ENCODE results near the gene EEF1G. TPM values are rescaled to one million over a fixed set of nuclear protein-coding genes. Genes with fewer than 3 reads are reported as not detected.

Gene EEF1G
- total RNA-seq, 2 donors from 2014 or later = 898 to 1,016 TPM

DNA sequence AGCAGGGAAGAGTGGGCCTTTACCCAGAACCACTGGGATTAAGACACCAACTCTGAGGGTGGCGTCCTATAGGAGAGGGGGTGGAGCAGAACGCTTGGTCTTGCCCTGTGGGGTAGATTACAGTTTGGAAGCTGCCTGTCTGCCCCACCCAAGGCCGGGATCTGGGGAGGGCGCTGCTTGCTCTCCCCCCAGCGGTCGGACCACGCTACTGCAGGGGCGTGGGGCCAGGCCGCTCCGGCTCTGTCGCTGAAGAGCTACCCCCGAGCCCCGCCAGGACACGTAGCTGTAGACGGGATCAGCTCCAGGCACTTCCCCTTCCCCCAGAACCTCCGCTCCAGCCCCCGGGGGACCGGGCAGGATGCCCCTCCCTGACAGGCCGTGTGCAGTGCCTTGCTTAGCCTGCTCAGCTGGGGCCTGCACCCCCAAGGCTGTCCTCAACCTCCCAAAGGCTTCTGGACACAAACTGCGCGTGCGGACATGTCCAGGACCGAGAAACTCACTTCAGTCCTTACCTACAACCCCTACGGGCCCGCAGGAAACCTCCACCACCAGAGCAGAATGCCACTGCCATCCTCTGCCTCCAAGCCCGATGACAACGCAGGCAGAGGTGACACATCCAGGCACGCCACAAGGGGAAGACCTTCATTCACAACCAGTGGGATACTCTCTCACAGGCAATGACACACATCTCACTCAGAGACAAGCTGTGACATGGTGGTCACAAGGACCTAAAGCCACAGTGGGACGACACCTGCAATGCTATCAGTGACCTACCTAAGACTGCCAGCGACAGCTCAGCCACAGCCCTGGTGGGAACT, 30.7 kb downstream of the EEF1G start:
- peak; percentile 85 for DNase-seq (ENCODE audit: low spot score)
- peak overlapping the region; percentile 83 for H3K4me3 Mint-ChIP-seq
- peak overlapping the region; percentile 91 to 97 for H3K27ac Mint-ChIP-seq
- H3K36me3 Mint-ChIP-seq = no peaks in the 10 kb centered on the region
- peaks cover 68 to 69% of the 10 kb centered on the region in 2 donors for H3K4me1 Mint-ChIP-seq (ENCODE audit: low read depth in 2 of 2)
- ATAC-seq = peak; percentile 73 to 79
- no peaks in the 10 kb centered on the region for H3K9me3 Mint-ChIP-seq
- no peaks in the 10 kb centered on the region for H3K27me3 Mint-ChIP-seq

- H3K27ac Mint-ChIP-seq = peak overlapping the region; percentile 91 to 97
- no peak for DNase-seq (ENCODE audit: low spot score)
- H3K27me3 Mint-ChIP-seq = no peaks in the 10 kb centered on the region
- no peak for ATAC-seq
- no peaks in the 10 kb centered on the region for H3K36me3 Mint-ChIP-seq
- H3K4me3 Mint-ChIP-seq = peak overlapping the region; percentile 83
- peaks cover 62 to 63% of the 10 kb centered on the region in 2 donors for H3K4me1 Mint-ChIP-seq (ENCODE audit: low read depth in 2 of 2)
- no peaks in the 10 kb centered on the region for H3K9me3 Mint-ChIP-seq
These were observed 31.5 kb downstream of the EEF1G start for GRCh38 chr11:62542111-62542745.

DNA sequence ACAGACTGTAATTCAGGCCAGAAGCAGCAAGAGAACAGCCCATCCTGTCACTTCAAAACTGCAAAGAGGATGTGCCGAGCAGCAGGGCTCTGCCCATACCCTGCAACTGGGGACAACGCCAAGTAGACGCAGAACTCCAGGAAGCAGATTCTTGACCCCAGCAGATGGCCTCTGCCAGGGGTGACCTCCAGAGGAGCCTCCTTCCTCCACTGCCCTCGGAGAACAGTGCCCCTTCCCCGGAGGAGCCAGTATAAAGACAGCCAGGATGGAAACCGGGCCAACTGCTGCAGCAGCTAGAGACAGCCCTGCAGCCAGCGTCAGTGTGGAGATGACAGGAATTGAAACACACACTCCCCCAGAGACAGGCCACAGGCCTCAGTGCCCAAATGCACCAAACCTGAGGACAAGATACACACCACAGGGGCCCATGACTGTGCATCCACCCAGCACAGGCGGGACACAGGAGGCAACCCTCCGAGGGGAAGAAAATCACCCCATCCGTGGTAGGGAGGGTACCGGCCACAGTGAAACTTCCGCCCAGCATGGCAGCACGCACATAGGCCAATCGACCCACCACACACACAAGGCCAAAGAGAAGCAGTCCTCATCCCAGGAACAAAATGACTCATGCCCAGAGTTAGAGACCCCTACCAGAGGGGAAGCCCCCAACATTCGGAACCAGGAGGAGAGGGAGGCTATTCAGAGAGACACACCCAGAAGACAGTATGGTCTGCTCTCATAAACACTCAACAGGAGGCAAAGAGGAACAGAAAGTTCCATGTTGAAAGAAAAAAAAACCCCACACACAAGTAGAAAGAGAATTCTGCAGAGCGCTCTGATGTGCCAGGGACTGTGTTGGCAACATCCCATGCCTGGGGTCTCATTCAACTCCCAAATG, 32.6 kb downstream of the EEF1G start:
- H3K4me1 Mint-ChIP-seq (ENCODE audit: low read depth in 2 of 2) = peaks cover 65 to 67% of the 10 kb centered on the region in 2 donors
- H3K27me3 Mint-ChIP-seq = no peaks in the 10 kb centered on the region
- H3K27ac Mint-ChIP-seq = peak overlapping the region; percentile 91 to 97
- H3K4me3 Mint-ChIP-seq = peak overlapping the region; percentile 83
- DNase-seq (ENCODE audit: low spot score) (no peak), ATAC-seq (peak; percentile 43 to 74)
- H3K9me3 Mint-ChIP-seq = no peaks in the 10 kb centered on the region
- no peaks in the 10 kb centered on the region for H3K36me3 Mint-ChIP-seq

DNA sequence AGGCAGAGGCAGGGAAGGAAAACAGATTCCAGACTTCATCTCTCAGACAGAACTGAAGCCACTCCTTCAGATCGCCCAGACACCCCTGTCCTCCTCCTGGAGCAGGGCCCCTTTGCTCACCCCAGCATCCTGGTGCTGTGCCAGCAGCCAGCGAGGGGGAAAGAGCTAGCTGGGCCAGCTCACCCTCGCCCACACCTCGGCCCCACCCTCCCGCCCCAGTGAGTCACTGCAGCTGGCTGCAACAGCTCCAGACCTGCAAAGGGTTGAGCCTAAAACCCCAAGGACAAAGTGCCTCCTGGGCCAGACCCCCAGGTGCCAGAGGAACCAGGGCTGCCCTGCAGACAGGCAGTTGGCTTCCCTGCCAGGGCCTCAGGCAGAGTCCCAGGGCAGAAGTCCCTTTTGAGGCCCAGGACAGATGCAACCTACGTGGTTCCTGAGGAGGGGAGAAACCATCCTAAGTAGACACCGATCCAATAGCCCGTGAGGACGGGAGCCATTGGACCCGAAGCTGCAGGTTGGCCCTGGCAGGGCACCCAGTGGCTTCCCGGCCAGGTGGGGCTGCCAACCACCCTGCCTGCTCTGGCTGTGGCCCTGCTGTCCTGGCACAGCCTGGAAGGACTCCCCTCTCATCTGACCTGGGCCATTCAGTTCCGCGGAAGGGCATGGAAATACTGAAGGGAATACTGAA, 34.3 kb downstream of the EEF1G start:
- DNase-seq (ENCODE audit: low spot score) = no peak
- peak overlapping the region; percentile 70 to 91 for H3K27ac Mint-ChIP-seq
- ATAC-seq = peak; percentile 28 to 55
- H3K27me3 Mint-ChIP-seq = no peaks in the 10 kb centered on the region
- H3K4me1 Mint-ChIP-seq (ENCODE audit: low read depth in 2 of 2) = peaks cover 59 to 60% of the 10 kb centered on the region in 2 donors
- H3K36me3 Mint-ChIP-seq = peaks cover 3% of the 10 kb centered on the region
- H3K4me3 Mint-ChIP-seq = peak overlapping the region; percentile 63
- H3K9me3 Mint-ChIP-seq = no peaks in the 10 kb centered on the region

DNA sequence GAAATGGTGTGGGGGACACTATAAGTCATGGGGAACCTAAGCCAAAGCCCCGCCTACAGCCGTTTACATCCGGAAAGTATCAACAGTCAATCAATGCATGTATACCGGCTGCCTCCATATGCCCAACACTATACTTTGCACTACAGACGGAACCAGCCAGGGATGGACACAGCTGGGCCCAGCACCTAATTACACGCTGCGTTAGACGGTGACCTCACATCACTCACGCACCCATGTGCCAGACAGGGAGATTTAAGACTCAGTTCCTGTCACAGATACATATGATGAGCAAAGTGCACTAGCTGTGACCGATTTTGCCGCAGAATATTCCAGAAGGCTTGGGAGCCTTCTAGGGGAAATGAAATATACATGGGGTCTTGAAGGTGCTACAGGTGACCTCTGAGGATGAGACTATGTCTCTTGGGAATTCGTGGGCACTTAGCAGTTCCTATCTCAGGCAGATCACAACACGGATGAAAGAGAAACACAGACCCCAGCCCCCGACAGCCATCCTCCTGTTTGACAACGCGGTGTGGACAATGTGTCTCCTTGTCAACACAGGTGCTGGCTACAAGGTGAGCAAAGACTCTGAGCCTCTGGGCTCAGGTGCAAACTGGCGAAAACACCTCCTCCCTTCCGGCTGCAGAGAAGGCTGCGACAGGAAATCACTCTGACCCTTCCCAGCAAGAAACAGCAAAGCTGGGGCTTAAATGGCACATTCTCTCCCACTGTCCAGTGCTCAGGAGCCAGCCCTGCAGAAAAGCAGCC, 35.0 kb downstream of the EEF1G start:
- Mint-ChIP-seq H3K4me3 (peak overlapping the region; percentile 63), H3K9me3 (no peaks in the 10 kb centered on the region), H3K4me1 (ENCODE audit: low read depth in 2 of 2) (peaks cover 54 to 55% of the 10 kb centered on the region in 2 donors), H3K36me3 (peaks cover 4% of the 10 kb centered on the region), H3K27ac (peak overlapping the region; percentile 70 to 91), H3K27me3 (no peaks in the 10 kb centered on the region)
- ATAC-seq = no peak
- no peak for DNase-seq (ENCODE audit: low spot score)

DNA sequence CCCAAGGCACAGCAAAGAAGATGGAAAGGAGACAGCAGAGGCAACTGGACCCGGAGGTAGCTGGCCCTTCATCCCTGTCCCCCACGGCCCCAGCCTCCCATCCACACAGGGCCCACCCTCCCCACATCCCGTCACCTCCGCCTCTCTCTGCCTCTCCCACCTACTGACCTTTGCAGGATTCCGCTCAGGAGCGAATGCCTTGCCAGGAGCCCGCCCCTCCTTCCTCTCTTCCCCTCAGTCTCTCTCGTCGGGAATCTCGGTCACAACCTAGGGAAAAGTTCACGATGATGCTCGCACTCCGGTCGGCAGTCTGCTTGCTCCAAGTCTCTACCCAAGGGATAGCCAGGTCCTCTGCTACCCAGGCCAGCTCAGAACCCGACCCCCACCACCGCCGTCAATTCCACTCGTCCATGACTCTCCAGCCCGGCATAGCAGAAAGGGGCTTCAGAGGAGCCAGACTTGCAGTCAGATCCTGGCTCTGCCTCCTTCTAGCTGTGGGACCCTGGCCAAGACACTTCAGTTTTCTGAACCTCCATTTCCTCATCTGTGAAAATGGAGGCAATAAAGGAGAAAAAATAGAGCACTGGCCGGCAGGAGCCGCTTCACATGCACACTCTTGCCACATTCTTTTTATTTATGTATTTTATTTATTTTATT, 37.3 kb downstream of the EEF1G start:
- H3K27ac Mint-ChIP-seq = peak overlapping the region; percentile 23 to 55
- H3K4me1 Mint-ChIP-seq (ENCODE audit: low read depth in 2 of 2) = peaks cover 33 to 36% of the 10 kb centered on the region in 2 donors
- ATAC-seq (no peak), DNase-seq (ENCODE audit: low spot score) (no peak)
- H3K9me3 Mint-ChIP-seq = no peaks in the 10 kb centered on the region
- H3K27me3 Mint-ChIP-seq = no peaks in the 10 kb centered on the region
- H3K36me3 Mint-ChIP-seq = peaks cover 4% of the 10 kb centered on the region
- H3K4me3 Mint-ChIP-seq = no peak overlapping the region

DNA sequence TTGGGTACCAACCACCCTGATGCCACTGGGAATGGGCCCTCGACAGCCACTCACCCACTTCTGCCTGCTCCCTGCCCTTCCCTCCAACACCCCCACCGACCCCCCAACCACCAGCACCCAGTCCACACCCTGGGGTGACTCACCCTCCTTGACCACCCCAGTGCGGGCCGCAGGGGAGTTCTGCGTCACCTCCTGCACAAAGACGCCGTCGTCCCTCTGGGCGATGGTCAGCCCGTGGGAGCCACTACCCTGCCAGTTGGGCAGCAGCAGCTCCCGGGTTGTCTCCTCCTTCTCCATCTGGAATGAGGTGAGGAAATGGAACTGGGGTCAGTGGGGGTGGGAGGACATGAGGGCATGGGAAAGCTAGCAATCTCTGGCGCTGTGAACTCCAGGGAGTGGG, 37.9 kb downstream of the EEF1G start:
- no peak overlapping the region for H3K4me3 Mint-ChIP-seq
- peaks cover 26 to 32% of the 10 kb centered on the region in 2 donors for H3K4me1 Mint-ChIP-seq (ENCODE audit: low read depth in 2 of 2)
- DNase-seq (ENCODE audit: low spot score) = no peak
- no peak for ATAC-seq
- no peaks in the 10 kb centered on the region for H3K27me3 Mint-ChIP-seq
- H3K27ac Mint-ChIP-seq = no peak overlapping the region
- H3K9me3 Mint-ChIP-seq = no peaks in the 10 kb centered on the region
- peaks cover 4% of the 10 kb centered on the region for H3K36me3 Mint-ChIP-seq

DNA sequence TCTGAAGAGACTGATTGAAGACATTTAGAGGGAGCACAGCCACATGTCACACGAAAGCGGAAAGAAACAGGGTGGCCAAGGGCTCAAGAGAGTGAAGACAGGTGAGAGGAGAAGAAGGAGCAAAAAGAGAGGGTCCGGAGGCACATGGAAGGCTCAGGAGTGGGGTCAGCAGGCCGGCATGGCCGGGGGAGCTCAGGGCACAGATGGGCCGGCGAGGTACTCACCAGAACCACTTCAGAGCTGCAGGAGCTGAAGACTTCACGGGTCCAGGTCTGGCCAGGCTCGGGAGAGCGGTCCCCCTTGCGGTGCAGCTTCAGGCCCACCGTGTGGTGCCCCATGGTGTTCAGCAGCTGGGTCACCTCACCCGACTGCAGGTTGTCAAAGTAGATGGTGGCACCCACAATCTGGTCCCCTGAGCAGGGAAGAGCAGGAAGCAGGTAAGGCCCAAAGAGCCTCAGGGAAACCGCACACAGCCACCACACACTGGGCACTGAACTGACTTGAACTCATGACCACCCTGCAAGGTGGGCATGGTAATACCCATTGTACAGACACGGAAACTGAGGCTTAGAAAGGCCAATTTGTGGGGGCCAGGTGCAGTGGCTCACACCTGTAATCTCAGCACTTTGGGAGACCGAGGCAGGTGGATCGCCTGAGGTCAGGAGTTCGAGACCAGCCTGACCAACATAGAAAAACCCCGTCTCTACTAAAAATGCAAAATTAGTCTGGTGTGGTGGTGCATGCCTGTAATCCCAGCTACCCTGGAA, 38.7 kb downstream of the EEF1G start:
- Mint-ChIP-seq H3K27ac (peak overlapping the region in 1 of 2 donors; percentile 82), H3K9me3 (no peaks in the 10 kb centered on the region), H3K4me1 (ENCODE audit: low read depth in 2 of 2) (peaks cover 26 to 32% of the 10 kb centered on the region in 2 donors), H3K27me3 (no peaks in the 10 kb centered on the region), H3K4me3 (no peak overlapping the region), H3K36me3 (peaks cover 4% of the 10 kb centered on the region)
- DNase-seq (ENCODE audit: low spot score) = no peak
- no peak for ATAC-seq

DNA sequence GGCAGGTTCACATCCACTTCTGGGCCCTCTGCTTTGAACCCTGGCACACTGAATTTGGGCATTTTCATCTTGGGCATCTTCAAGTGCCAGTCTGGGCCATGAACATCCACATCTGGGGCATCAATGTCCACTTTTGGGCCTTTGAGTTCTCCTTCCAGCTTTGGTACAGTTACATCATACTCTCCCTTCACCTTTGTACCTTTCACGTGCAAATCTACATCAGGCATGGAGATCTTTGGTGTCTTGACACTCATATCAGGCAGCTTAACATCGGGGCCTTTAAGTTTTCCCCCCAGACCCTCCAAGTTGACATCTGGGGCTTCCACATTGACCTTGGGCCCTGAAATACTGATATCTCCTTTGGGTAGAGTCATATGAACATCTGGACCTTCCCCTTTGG, 41.6 kb downstream of the EEF1G start:
- Mint-ChIP-seq H3K27ac (peak overlapping the region; percentile 66 to 89), H3K4me1 (ENCODE audit: low read depth in 2 of 2) (peaks cover 14 to 33% of the 10 kb centered on the region in 2 donors), H3K36me3 (peaks cover 11% of the 10 kb centered on the region), H3K9me3 (no peaks in the 10 kb centered on the region), H3K27me3 (no peaks in the 10 kb centered on the region), H3K4me3 (no peak overlapping the region)
- no peak for DNase-seq (ENCODE audit: low spot score)
- no peak for ATAC-seq

GRCh38 chr11:62516736-62517371, 56.8 kb downstream of the EEF1G start:
- Mint-ChIP-seq H3K4me1 (ENCODE audit: low read depth in 2 of 2) (peaks cover 5 to 19% of the 10 kb centered on the region in 2 donors), H3K36me3 (no peaks in the 10 kb centered on the region), H3K9me3 (no peaks in the 10 kb centered on the region), H3K27me3 (no peaks in the 10 kb centered on the region), H3K4me3 (no peak overlapping the region), H3K27ac (peak overlapping the region; percentile 47 to 79)
- ATAC-seq = no peak
- DNase-seq (ENCODE audit: low spot score) = no peak

DNA sequence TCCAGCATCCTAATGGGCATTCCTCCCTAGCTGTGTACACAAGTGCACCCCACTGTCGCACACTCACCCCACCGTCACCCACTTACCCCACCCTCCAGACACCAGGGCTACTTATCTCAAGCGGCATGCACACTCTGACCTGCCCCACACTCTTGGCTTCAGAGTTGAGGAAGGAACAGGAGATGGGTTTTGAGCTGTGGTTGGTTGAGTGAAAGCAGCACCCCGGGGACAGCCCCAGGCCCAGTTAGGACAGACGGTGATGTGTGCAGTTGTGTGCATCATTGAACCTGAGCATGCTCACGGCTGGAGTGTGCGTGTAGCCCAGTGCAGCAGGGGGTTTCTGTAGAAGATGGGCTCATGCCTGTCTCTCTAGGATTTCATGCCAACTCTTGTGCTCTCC, 59.5 kb downstream of the EEF1G start:
- Mint-ChIP-seq H3K4me1 (ENCODE audit: low read depth in 2 of 2) (peaks cover 5 to 23% of the 10 kb centered on the region in 2 donors), H3K27ac (no peak overlapping the region), H3K9me3 (no peaks in the 10 kb centered on the region), H3K36me3 (no peaks in the 10 kb centered on the region), H3K27me3 (no peaks in the 10 kb centered on the region), H3K4me3 (no peak overlapping the region)
- DNase-seq (ENCODE audit: low spot score) (no peak), ATAC-seq (peak in 1 of 2 donors; percentile 73)
